H9 (cell line): ENCODE measurements around the gene CAMKK1. TPM values are rescaled to one million over a fixed set of nuclear protein-coding genes. Genes with fewer than 3 reads are reported as not detected.

Experiments
- DNase-seq: peaks from one replicate; pipeline ENCODE4 v3.0.0-alpha.2; 2017
- H2AFZ ChIP-seq: one replicate; pipeline ENCODE4 v1.6.1; 2013; ENCODE audit warnings: mild to moderate bottlenecking, low read length, control low read depth, moderate library complexity
- H2AK5ac ChIP-seq: 2 replicates; pipeline ENCODE4 v1.6.1; 2013; ENCODE audit warnings: low read length, control low read depth, mixed read lengths; ENCODE audit not compliant: insufficient read length
- H2BK120ac ChIP-seq: one replicate; pipeline ENCODE4 v1.6.1; 2013; ENCODE audit warnings: low read depth, mild to moderate bottlenecking, low read length, control low read depth, inconsistent platforms; ENCODE audit not compliant: poor library complexity, severe bottlenecking
- H2BK12ac ChIP-seq: 2 replicates; pipeline ENCODE4 v1.6.1; 2013; ENCODE audit warnings: low read length, control low read depth, mixed read lengths, low read depth; ENCODE audit not compliant: insufficient read length
- H2BK15ac ChIP-seq: 2 replicates; pipeline ENCODE4 v1.6.1; 2013; ENCODE audit warnings: low read depth, low read length, control low read depth
- H2BK20ac ChIP-seq: one replicate; pipeline ENCODE4 v1.6.1; 2013; ENCODE audit warnings: low read depth, mild to moderate bottlenecking, low read length, control low read depth, inconsistent platforms; ENCODE audit not compliant: poor library complexity, severe bottlenecking
- H2BK5ac ChIP-seq: 2 replicates; pipeline ENCODE4 v1.6.1; 2013; ENCODE audit warnings: low read length, control low read depth, mixed read lengths; ENCODE audit not compliant: insufficient read length
- H3K14ac ChIP-seq: 2 replicates; pipeline ENCODE4 v1.6.1; 2013; ENCODE audit warnings: low read length, control low read depth; ENCODE audit not compliant: insufficient read depth
- H3K18ac ChIP-seq: 2 replicates; pipeline ENCODE4 v1.6.1; 2013; ENCODE audit warnings: low read depth, mild to moderate bottlenecking, mixed read lengths, low read length, control low read depth; ENCODE audit not compliant: insufficient read length
- H3K23ac ChIP-seq: 2 replicates; pipeline ENCODE4 v1.6.1; 2013; ENCODE audit warnings: low read length, control low read depth, mixed read lengths, low read depth; ENCODE audit not compliant: insufficient read length
- H3K23me2 ChIP-seq: 2 replicates; pipeline ENCODE4 v1.6.1; 2013; ENCODE audit warnings: low read depth, mild to moderate bottlenecking, mixed read lengths, low read length, control low read depth; ENCODE audit not compliant: insufficient read length, poor library complexity, severe bottlenecking
- H3K27ac ChIP-seq: 2 replicates; pipeline ENCODE4 v1.5.1; 2013; ENCODE audit warnings: low read length, control low read depth, mixed read lengths, low read depth; ENCODE audit not compliant: insufficient read length
- H3K27me3 ChIP-seq: 2 replicates; pipeline ENCODE4 v1.6.1; 2013; ENCODE audit warnings: low read length, control low read depth, inconsistent platforms; ENCODE audit not compliant: insufficient read depth
- H3K4ac ChIP-seq: 2 replicates; pipeline ENCODE4 v1.6.1; 2013; ENCODE audit warnings: low read depth, mild to moderate bottlenecking, control low read depth, inconsistent platforms, low read length, moderate library complexity
- H3K4me1 ChIP-seq: 2 replicates; pipeline ENCODE4 v1.6.1; 2013; ENCODE audit warnings: low read length, control low read depth, inconsistent platforms; ENCODE audit not compliant: insufficient read depth
- H3K4me2 ChIP-seq: 2 replicates; pipeline ENCODE4 v1.6.1; 2013; ENCODE audit warnings: low read length, control low read depth, mixed read lengths; ENCODE audit not compliant: insufficient read length, insufficient read depth
- H3K56ac ChIP-seq: 2 replicates; pipeline ENCODE4 v1.6.1; 2013; ENCODE audit warnings: low read depth, mild to moderate bottlenecking, mixed read lengths, low read length, control low read depth; ENCODE audit not compliant: insufficient read length
- H3K79me1 ChIP-seq: 2 replicates; pipeline ENCODE4 v1.6.1; 2013; ENCODE audit warnings: low read depth, mild to moderate bottlenecking, moderate library complexity, low read length, control low read depth, inconsistent platforms; ENCODE audit not compliant: insufficient read depth, poor library complexity, severe bottlenecking
- H3K79me2 ChIP-seq: 2 replicates; pipeline ENCODE4 v1.6.1; 2013; ENCODE audit warnings: low read length, control low read depth, inconsistent platforms; ENCODE audit not compliant: insufficient read depth
- H3K9ac ChIP-seq: 2 replicates; pipeline ENCODE4 v1.6.1; 2013; ENCODE audit warnings: low read length, control low read depth, mixed read lengths; ENCODE audit not compliant: insufficient read length; ENCODE audit errors: extremely low read depth
- H3K9me3 ChIP-seq: one replicate; pipeline ENCODE4 v1.6.1; 2013; ENCODE audit warnings: low read depth, low read length, inconsistent platforms; ENCODE audit not compliant: control insufficient read depth
- H3T11ph ChIP-seq: one replicate; pipeline ENCODE4 v1.6.1; 2013; ENCODE audit warnings: mild to moderate bottlenecking, low read length, control low read depth, inconsistent platforms
- H4K20me1 ChIP-seq: one replicate; pipeline ENCODE4 v1.6.1; 2013; ENCODE audit not compliant: control insufficient read depth, insufficient read length, insufficient read depth
- H4K5ac ChIP-seq: 2 replicates; pipeline ENCODE4 v1.6.1; 2013; ENCODE audit warnings: low read depth, mild to moderate bottlenecking, mixed read lengths, low read length, control low read depth; ENCODE audit not compliant: insufficient read length
- H4K8ac ChIP-seq: replicated peaks from 2 replicates; pipeline ENCODE4 v1.6.1; 2013; ENCODE audit warnings: low read length, control low read depth, mixed read lengths, low read depth; ENCODE audit not compliant: insufficient read length
- H4K91ac ChIP-seq: 2 replicates; pipeline ENCODE4 v1.6.1; 2013; ENCODE audit warnings: low read depth, mild to moderate bottlenecking, moderate library complexity, mixed read lengths, low read length, control low read depth; ENCODE audit not compliant: insufficient read length
- H3K27ac Mint-ChIP-seq, 3 experiments: 2 replicates in 2 of 3; 3 replicates in 1 of 3; pipeline ENCODE4 v1.8.0; 2020 to 2021; ENCODE audit warnings: mixed read lengths in 3 of 3, mild to moderate bottlenecking in 1 of 3, moderate library complexity in 1 of 3
- H3K27me3 Mint-ChIP-seq: 2 replicates; pipeline ENCODE4 v1.8.0; 2021; ENCODE audit warnings: low read depth, mild to moderate bottlenecking, moderate library complexity, mixed read lengths
- H3K36me3 Mint-ChIP-seq, 3 experiments: 2 replicates in 2 of 3; 3 replicates in 1 of 3; pipeline ENCODE4 v1.8.0; 2020 to 2021; ENCODE audit warnings: low read depth in 3 of 3, mixed read lengths in 3 of 3; ENCODE audit not compliant: insufficient read depth in 1 of 3
- H3K4me1 Mint-ChIP-seq, 2 experiments: 2 replicates each; pipeline ENCODE4 v1.8.0; 2020; ENCODE audit warnings: mixed read lengths in 2 of 2
- H3K4me3 Mint-ChIP-seq, 2 experiments: 2 replicates in 1 of 2; 3 replicates in 1 of 2; pipeline ENCODE4 v1.8.0; 2020 to 2021; ENCODE audit warnings: mild to moderate bottlenecking in 2 of 2, mixed read lengths in 2 of 2, moderate library complexity in 1 of 2
- H3K9me3 Mint-ChIP-seq, 2 experiments: 2 replicates in 1 of 2; 3 replicates in 1 of 2; pipeline ENCODE4 v1.8.0; 2020; ENCODE audit warnings: mild to moderate bottlenecking in 2 of 2, mixed read lengths in 2 of 2, moderate library complexity in 1 of 2
- CTCF ChIP-seq: fragments of 200-600 bp; sonication (generic); conservative IDR thresholded peaks from 3 replicates; pipeline ENCODE4 v1.8.0; 2021; ENCODE audit warnings: antibody characterized with exemption, mild to moderate bottlenecking
- WGBS: extraction: QIAGEN DNeasy Blood & Tissue Kit; methylation state at CpG from one replicate; pipeline ENCODE4 v1.1.7; 2013; ENCODE audit warnings: missing lambda C conversion rate, low lambda C conversion rate, mixed read lengths; ENCODE audit not compliant: insufficient read length; ENCODE audit errors: extremely low coverage; 5-methylcytosine and 5-hydroxymethylcytosine counted together
- total RNA-seq: library from RNA; stranded (reverse); gene quantifications from 2 replicates; pipeline ENCODE4 v1.2.1, GENCODE V29; 2021

CAMKK1 gene
- total RNA-seq, 1 experiment from 2014 or later, result 6.7 TPM

- H3K18ac ChIP-seq, result no peak overlapping the region
- H3K4me3 Mint-ChIP-seq, result no peak overlapping the region
- H2BK12ac ChIP-seq, result no peak overlapping the region
- no peak overlapping the region for H4K5ac ChIP-seq
- no peak overlapping the region for H4K91ac ChIP-seq
- no peaks in the 10 kb centered on the region for H3K9me3 Mint-ChIP-seq
- no peaks in the 10 kb centered on the region; the same call in 1 of the 2 replicates for H3K27me3 ChIP-seq
- no peaks in the 10 kb centered on the region for H3K23me2 ChIP-seq
- no peak overlapping the region; the same call in 1 of the 2 replicates for H3K14ac ChIP-seq
- no peak overlapping the region for H3K56ac ChIP-seq
- H3K4me1 ChIP-seq, result no peaks in the 10 kb centered on the region
- no peak overlapping the region for H2BK20ac ChIP-seq
- no peak overlapping the region for H2AK5ac ChIP-seq
- no peaks in the 10 kb centered on the region for H4K20me1 ChIP-seq
- H2BK120ac ChIP-seq, result no peak overlapping the region
- no peak overlapping the region for H3T11ph ChIP-seq
- no peaks in the 10 kb centered on the region for H3K36me3 Mint-ChIP-seq
- DNase-seq, result no peak
- no peak overlapping the region for H2AFZ ChIP-seq
- H3K4ac ChIP-seq, result no peak overlapping the region
- no peak for TF ChIP-seq CTCF
- H3K9ac ChIP-seq, result no peak overlapping the region
- H2BK15ac ChIP-seq, result no peak overlapping the region
- H3K9me3 ChIP-seq, result no peaks in the 10 kb centered on the region
- H3K4me2 ChIP-seq, result no peak overlapping the region
- H3K79me1 ChIP-seq, result no peaks in the 10 kb centered on the region
- no peak overlapping the region for H2BK5ac ChIP-seq
- no peaks in the 10 kb centered on the region for H3K79me2 ChIP-seq
- H3K27ac ChIP-seq, result no peak overlapping the region
- H3K27ac Mint-ChIP-seq, result no peak overlapping the region
- H3K27me3 Mint-ChIP-seq, result peaks cover 5% of the 10 kb centered on the region
- no peak overlapping the region for H3K23ac ChIP-seq
- WGBS, result no CpG with 5 or more reads among the region's 12 CpGs
- no peak overlapping the region for H4K8ac ChIP-seq
- H3K4me1 Mint-ChIP-seq, result peaks cover 11% of the 10 kb centered on the region in 2 experiments
Observed at GRCh38 chr17:3897731-3898130, 4.9 kb upstream of the CAMKK1 start.
